GM12865 (cell line): Measurements from ENCODE around the gene LTF.
"Not testable (repeated sequence)": the region's sequence is repeated elsewhere in the genome, so short reads cannot be mapped to it uniquely, and the experiment has no call there.

Experiments used
- DNase-seq: peaks from one replicate; pipeline ENCODE4 v3.0.0; 2010; ENCODE audit warnings: low read depth
- H3K4me3 ChIP-seq: 2 replicates; pipeline ENCODE4 v1.5.1; 2011; ENCODE audit warnings: mild to moderate bottlenecking, low read depth, low read length, control low read depth
- CTCF ChIP-seq: IDR thresholded peaks from 2 replicates; pipeline ENCODE4 v1.5.1; 2011; ENCODE audit warnings: low read length, control low read depth, low read depth, inconsistent platforms; ENCODE audit not compliant: insufficient read depth; ENCODE audit errors: missing control alignments

LTF gene

DNA sequence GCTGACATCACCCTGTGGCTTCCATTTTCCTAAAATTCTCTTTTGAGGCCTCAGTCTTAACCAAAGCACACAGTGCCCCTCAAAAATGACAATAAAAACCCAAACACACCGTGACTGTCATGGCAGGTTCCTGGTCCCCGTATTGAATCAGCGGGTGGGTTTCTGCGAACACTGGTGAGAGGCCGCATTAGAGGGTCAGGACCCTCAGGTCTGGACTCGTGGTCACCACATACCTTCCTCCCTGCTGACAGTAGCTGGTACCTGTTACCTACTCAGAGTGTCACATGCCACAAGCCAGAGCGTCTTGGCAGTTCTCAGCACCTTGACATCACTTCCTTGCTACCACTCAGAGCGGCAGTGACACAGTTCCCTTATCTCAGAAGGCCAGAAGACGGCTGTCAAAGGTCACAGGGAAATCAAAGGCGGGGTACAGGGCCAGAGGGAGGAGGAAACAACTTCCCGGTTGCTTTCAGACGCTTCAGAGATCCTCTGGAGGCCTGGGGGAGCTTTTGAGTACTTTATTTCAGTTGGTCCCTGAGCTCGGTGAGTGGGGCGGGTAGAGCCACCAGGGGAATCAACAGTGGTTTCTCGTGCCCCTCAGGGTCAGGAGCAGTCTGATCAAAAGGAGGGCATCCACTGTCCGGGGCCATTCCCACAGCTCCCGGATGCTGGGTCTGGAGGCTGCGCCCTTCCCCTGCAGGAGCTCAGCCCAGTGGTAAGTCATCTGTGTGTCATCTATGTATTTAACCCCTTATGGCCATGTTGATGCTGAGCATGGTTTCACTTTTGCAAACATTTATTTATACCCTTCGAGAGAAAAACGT lies 57.7 kb downstream of the LTF start, which contains the start of the genes CCR5AS and CCRL2:
TSS of gene CCR5AS (minus strand) at position 279 of the 824 bp plus-strand sequence.
TSS of gene CCRL2 (plus strand) at position 472 of the 824 bp plus-strand sequence. CDS start 821 bp downstream, outside the sequence.
- DNase-seq, result peak; percentile 56
- TF ChIP-seq CTCF, result no peak
- H3K4me3 ChIP-seq, result peak within 1 kb of the TSS; percentile 43

DNA sequence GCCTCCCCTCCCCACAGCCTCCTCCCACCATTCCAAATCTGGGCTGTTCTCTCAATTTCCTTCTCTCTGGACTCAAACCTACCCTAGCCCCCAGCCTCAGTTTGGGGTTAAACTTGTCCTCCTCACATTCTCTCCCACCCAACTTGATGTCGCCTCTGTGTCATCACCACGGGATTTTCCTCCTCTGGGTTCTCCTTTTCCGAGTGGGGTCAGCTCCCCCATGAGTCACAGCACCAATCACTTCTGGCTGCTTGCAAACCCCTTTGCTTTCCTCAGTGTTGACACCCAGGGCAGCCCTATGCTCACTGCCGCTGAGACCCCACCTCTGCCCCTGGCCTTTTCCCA lies 58.3 kb downstream of the LTF start:
- TF ChIP-seq CTCF, result no peak

DNA sequence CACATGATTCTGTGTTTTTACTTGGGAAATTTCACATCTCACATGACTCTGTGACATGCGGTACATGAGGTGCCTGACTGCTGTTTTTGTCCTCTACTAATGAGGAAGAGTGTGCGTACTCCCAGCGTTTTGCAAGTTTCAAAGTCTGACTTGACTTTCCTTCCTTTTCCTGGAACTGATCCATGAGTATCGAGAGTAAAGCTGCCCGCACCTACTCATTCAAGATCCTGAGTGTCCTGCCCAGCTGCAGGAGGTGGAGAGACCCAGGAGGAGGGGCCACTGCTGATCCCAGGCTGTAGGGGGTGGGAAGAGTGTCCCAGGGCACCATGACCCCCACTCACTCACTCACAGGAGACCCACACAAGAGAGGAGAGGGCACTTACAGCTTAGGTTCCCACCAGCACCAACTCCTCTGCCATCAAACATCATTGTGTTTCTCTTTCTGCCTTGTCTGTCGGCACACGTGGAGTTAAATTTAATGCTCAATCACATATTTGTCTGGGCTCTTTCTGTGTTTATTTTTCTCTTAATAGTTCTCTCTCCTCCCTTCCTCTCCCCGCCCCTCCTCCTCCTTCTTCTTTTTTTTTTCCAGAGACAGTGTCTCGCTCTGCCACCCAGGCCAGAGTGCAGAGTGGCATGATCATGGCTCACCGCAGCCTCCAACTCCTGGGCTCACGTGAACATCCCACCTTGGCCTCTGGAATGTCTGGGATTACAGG lies 59.2 kb downstream of the LTF start:
- TF ChIP-seq CTCF, result no peak
- DNase-seq, result no peak
- no peak overlapping the region for H3K4me3 ChIP-seq

More for the DNA sequence above, 58.3 kb downstream of the LTF start:
- no peak overlapping the region for H3K4me3 ChIP-seq
- DNase-seq, result no peak

DNA sequence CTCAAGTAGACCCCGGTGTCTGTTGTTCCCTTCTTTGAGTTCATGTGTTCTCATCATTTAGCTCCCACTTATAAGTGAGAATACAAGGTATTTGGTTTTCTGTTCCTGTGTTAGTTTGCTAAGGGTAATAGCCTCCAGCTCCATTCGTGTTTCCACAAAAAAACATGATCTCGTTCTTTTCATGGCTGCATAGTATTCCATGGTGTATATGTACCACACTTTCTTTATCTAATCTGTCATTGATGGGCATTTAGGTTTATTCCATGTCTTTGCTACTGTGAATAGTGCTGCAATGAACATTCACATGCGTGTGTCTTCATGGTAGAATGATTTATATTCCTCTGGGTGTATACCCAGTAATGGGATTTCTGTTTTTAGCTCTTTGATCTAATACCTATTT lies 61.8 kb downstream of the LTF start:
- not testable (repeated sequence) for DNase-seq, H3K4me3 ChIP-seq

DNA sequence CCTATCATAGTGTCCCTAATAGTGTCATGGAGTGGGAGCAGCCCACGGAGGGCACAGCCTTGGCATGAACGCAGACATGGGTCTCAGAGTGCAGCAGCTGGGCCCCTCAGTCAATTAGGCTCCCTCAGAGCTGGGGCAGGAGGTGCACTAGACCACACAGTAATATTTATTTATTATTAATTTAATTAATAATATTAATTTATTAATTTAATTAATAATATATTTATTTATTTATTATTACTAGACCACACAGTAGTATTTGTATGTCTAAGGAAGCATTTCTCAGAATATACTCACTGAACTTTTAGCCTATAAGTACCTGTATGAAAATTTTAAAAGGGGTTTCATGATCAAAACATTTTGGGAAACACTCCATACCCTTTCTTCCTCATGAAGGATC lies 63.1 kb downstream of the LTF start:
- TF ChIP-seq CTCF, result no peak
- DNase-seq, result no peak

DNA sequence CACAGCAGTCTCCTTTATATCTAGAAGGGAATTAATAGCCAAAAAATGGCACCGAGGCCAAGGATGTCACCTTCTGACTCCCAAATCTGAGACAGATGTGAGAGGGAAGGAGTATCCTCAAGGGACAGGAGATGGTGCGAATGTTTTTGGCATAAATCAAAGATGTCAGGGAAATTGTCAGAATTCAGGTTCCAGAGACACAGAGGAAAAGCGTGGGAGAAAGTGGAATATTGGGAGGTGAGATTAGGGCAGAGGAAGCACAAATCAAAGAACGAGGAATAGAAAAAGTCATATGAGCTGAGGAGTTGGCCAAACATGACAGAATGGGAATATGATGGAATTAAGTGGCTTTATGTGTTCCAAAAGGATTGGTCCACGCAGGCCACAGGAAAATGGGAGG lies 63.9 kb downstream of the LTF start:
- no peak overlapping the region for H3K4me3 ChIP-seq
- no peak for DNase-seq
- no peak for TF ChIP-seq CTCF

More for the DNA sequence above, 63.1 kb downstream of the LTF start:
- H3K4me3 ChIP-seq, result no peak overlapping the region

DNA sequence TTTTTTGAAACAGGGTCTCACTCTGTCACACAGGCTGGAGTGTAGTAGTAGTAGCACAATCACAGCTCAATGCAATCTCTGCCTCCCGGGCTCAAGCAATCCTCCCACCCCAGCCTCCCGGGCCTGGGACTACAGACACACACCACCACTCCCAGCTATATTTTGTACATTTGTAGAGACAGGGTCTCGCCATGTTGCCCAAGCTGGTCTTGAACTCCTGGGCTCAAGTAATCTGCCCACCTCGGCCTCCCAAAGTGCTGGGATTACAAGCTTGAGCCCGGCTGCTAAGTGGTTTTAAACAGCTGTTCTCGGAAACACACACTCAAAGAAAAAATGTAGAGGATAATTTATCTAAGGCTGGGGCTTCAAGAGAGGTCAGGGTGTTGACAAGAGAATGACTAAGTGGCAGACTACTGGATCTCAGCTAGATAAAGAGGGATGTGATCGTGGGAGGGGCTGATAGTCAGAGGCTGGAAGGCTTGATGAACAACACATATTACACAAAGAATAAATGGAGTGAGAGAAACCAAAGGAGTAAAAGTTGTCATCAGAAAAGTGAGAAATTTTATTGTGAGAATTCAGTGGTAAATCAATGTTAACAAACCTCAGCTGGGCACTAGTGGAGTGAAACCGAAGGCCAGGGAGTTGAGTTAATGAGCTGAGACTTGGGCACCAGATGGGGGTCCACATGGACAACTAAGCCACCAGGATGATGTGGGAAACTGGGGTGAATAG lies 64.5 kb downstream of the LTF start:
- TF ChIP-seq CTCF, result no peak
- no peak overlapping the region for H3K4me3 ChIP-seq
- no peak for DNase-seq
